Keratinocyte (primary cell): ENCODE data around the gene SLC2A9.

Experiments used
- CTCF ChIP-seq, 3 experiments: IDR thresholded peaks in 1 of 3; conservative IDR thresholded peaks in 1 of 3; optimal IDR thresholded peaks in 1 of 3; 2 replicates in 2 of 3; 3 replicates in 1 of 3; pipeline versions ENCODE3 to v1.5.1; 2011; ENCODE audit warnings: low read length in 3 of 3, mild to moderate bottlenecking in 3 of 3, moderate library complexity in 2 of 3, control low read depth in 1 of 3, inconsistent platforms in 1 of 3; ENCODE audit not compliant: insufficient read depth in 2 of 3; ENCODE audit errors: extremely low read depth in 1 of 3
- EZH2 ChIP-seq: IDR thresholded peaks from one replicate; pipeline ENCODE4 v1.6.1; 2012; ENCODE audit warnings: inconsistent platforms, mild to moderate bottlenecking, low read length, moderate library complexity

GRCh38 chr4:9942139-9942538 is 79.2 kb downstream of the SLC2A9 start:
- TF ChIP-seq CTCF (optimal IDR thresholded peaks at IDR 0.05 in 1 of 3, IDR thresholded peaks at IDR 0.05 in 1 of 3, conservative IDR thresholded peaks at IDR 0.05 in 1 of 3; ENCODE audit: extremely low read depth in 1 of 3, insufficient read depth in 2 of 3, low read length in 3 of 3) (no peak), EZH2 (no peak)
